LNCAP (cell line): ENCODE results near the gene ELP2.

Source experiments
- CTCF ChIP-seq: fragments of 450-650 bp; IDR thresholded peaks from 2 replicates; pipeline ENCODE4 v1.5.1; 2017; ENCODE audit warnings: mild to moderate bottlenecking

ELP2 gene

GRCh38 chr18:36183033-36183432 is 53.3 kb downstream of the ELP2 start:
- no peak for TF ChIP-seq CTCF

GRCh38 chr18:36183987-36184386 is 54.3 kb downstream of the ELP2 start:
- TF ChIP-seq CTCF: no peak

GRCh38 chr18:36185157-36185556 is 55.5 kb downstream of the ELP2 start:
- TF ChIP-seq CTCF: no peak

- no peak for TF ChIP-seq CTCF
Observed at GRCh38 chr18:36185901-36186460, 56.3 kb downstream of the ELP2 start.

GRCh38 chr18:36186461-36187192 is 56.9 kb downstream of the ELP2 start:
- TF ChIP-seq CTCF: no peak

- TF ChIP-seq CTCF: no peak
Observed at GRCh38 chr18:36187193-36187825, 57.6 kb downstream of the ELP2 start, which contains the start of gene MOCOS. Gene MOCOS, plus strand, starts transcription at chr18:36187497. Its CDS starts 43 bp downstream, at chr18:36187540.

- TF ChIP-seq CTCF: no peak
Observed at GRCh38 chr18:36187826-36188721, 58.4 kb downstream of the ELP2 start.
